AG10803 (cell line): ENCODE data around the gene CDK2AP2.

Experiments used
- DNase-seq: peaks from one replicate; pipeline ENCODE4 v3.0.0; 2010; ENCODE audit warnings: low read depth
- H3K4me3 ChIP-seq: 2 replicates; pipeline ENCODE4 v1.5.1; 2011; ENCODE audit warnings: mild to moderate bottlenecking, low read length, control low read depth
- CTCF ChIP-seq: conservative IDR thresholded peaks from 2 replicates; pipeline ENCODE4 v1.5.1; 2011; ENCODE audit warnings: mild to moderate bottlenecking, low read length, control low read depth, inconsistent platforms

Gene CDK2AP2

DNA sequence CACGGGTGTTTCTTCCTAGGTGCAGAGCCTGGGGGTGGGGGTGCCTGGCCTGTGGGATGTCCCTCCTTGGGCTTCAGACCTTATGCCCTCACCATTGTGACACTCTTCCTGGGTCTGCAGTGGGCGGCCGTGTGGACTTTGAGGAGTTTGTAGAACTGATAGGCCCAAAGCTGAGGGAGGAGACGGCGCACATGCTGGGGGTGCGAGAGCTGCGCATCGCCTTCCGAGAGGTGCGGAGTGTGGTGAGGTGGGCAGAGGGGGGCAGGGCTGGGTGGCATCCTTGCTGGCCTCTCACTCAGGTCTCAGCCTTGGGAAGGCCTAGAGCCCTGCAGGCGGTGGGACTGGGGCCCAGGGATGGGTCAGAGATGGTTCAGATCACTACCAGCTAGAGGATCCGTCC lies 50.5 kb downstream of the CDK2AP2 start:
- TF ChIP-seq CTCF = no peak
- DNase-seq = no peak
- no peak overlapping the region for H3K4me3 ChIP-seq
